Naive thymus-derived CD4-positive, alpha-beta T cell (primary cell): ENCODE data around the gene VPS52. TPM values are rescaled to one million over a fixed set of nuclear protein-coding genes. Genes with fewer than 3 reads are reported as not detected.
A peak's percentile ranks its signal among the peaks of the same experiment; 100 is the strongest.

Source experiments
- ATAC-seq: fragments of 150-1000 bp; cut with Tn5 transposase; 2 replicates; pipeline ENCODE4 v1.10.0; 2021; ENCODE audit warnings: mild to moderate bottlenecking, moderate library complexity
- CTCF ChIA-PET: fragments of 350-600 bp; sonication (Branson Sonifier 250); formaldehyde crosslinking; loops from one replicate; lab custom pipeline; 2021; ENCODE audit warnings: antibody characterized with exemption; lab: Charles Lee
- POLR2A ChIA-PET: fragments of 350-600 bp; sonication (Branson Sonifier 250); formaldehyde crosslinking; loops from one replicate; lab custom pipeline; 2021; ENCODE audit warnings: antibody characterized with exemption, inconsistent platforms; lab: Charles Lee
- DNase-seq, 9 donors: peaks; one replicate each; pipeline versions ENCODE4 v3.0.0 to v3.0.0-alpha.2; 2020 to 2022; ENCODE audit warnings: mixed read lengths in 1 of 9
- H3K27ac ChIP-seq: one replicate; pipeline ENCODE4 v1.7.0; 2013; ENCODE audit warnings: mild to moderate bottlenecking, low read depth, low read length, moderate library complexity
- H3K27me3 ChIP-seq, 2 donors: one replicate each; pipeline ENCODE4 v1.7.0; 2013; ENCODE audit warnings: low read length in 2 of 2, mild to moderate bottlenecking in 2 of 2, moderate library complexity in 2 of 2; ENCODE audit not compliant: control insufficient read depth in 2 of 2, insufficient read depth in 2 of 2
- H3K36me3 ChIP-seq, 3 experiments: 1 replicate in 2 of 3; 2 replicates in 1 of 3; pipeline ENCODE4 v1.7.0; 2013; ENCODE audit warnings: low read length in 3 of 3, mild to moderate bottlenecking in 3 of 3, moderate library complexity in 1 of 3; ENCODE audit not compliant: insufficient read depth in 3 of 3, control insufficient read depth in 2 of 3
- H3K4me1 ChIP-seq, 2 donors: one replicate each; pipeline ENCODE4 v1.7.0; 2013; ENCODE audit warnings: low read length in 2 of 2, mild to moderate bottlenecking in 2 of 2, moderate library complexity in 1 of 2; ENCODE audit not compliant: control insufficient read depth in 2 of 2, insufficient read depth in 2 of 2
- H3K4me3 ChIP-seq: 2 replicates; pipeline ENCODE4 v1.7.0; 2013; ENCODE audit warnings: mild to moderate bottlenecking, low read length
- H3K9me3 ChIP-seq, 3 experiments: 1 replicate in 2 of 3; 2 replicates in 1 of 3; pipeline ENCODE4 v1.7.0; 2013; ENCODE audit warnings: low read length in 3 of 3; ENCODE audit not compliant: control insufficient read depth in 2 of 3
- H3K27ac Mint-ChIP-seq, 9 donors: one replicate each; pipeline ENCODE4 v1.8.0; 2020 to 2022; ENCODE audit warnings: mixed read lengths in 9 of 9, mild to moderate bottlenecking in 8 of 9, moderate library complexity in 5 of 9, inconsistent platforms in 2 of 9
- H3K27me3 Mint-ChIP-seq, 5 donors: one replicate each; pipeline ENCODE4 v1.8.0; 2021 to 2022; ENCODE audit warnings: mixed read lengths in 5 of 5, mild to moderate bottlenecking in 1 of 5
- H3K36me3 Mint-ChIP-seq, 5 donors: one replicate each; pipeline ENCODE4 v1.8.0; 2020 to 2022; ENCODE audit warnings: mixed read lengths in 5 of 5, mild to moderate bottlenecking in 3 of 5, inconsistent platforms in 1 of 5
- H3K4me1 Mint-ChIP-seq, 7 donors: one replicate each; pipeline ENCODE4 v1.8.0; 2020 to 2022; ENCODE audit warnings: mixed read lengths in 7 of 7, mild to moderate bottlenecking in 3 of 7, inconsistent platforms in 1 of 7
- H3K4me3 Mint-ChIP-seq, 10 donors: one replicate each; pipeline ENCODE4 v1.8.0; 2020 to 2022; ENCODE audit warnings: mild to moderate bottlenecking in 10 of 10, mixed read lengths in 10 of 10, moderate library complexity in 6 of 10, inconsistent platforms in 2 of 10
- H3K9me3 Mint-ChIP-seq, 11 donors: one replicate each; pipeline ENCODE4 v1.8.0; 2020 to 2022; ENCODE audit warnings: mixed read lengths in 11 of 11, mild to moderate bottlenecking in 4 of 11, inconsistent platforms in 1 of 11, moderate library complexity in 1 of 11
- intact Hi-C, 2 donors: fragments of 100-400 bp; cut with micrococcal nuclease; formaldehyde crosslinking; loops; one replicate each; pipeline ENCODE4 v1.15.1; 2023
- polyA plus RNA-seq, 2 donors: library from polyadenylated mRNA; unstranded; fragments of 300-500 nt; fragmentation: Illumina TruSeq; gene quantifications; one replicate each; pipeline ENCODE4 v1.2.3, GENCODE V29; 2021
- total RNA-seq, 6 experiments: library from RNA in 5 of 6; stranded (reverse) in 5 of 6; gene quantifications; 1 replicate in 5 of 6; 2 replicates in 1 of 6; pipeline ENCODE4 v1.2.3 and lab custom pipeline; 2021 to 2026

Gene VPS52
- total and polyA plus RNA-seq, 7 experiments from 2014 or later: 15.5 to 110 (median 81.1) TPM

GRCh38 chr6:33273924-33274902 lies 2.5 kb upstream of the VPS52 start:
- Mint-ChIP-seq H3K4me3 (peak overlapping the region; percentile 23 to 100 (median 95)), H3K4me1 (peaks cover 44 to 91% (median 73%) of the 10 kb centered on the region in 7 donors), H3K27me3 (peaks cover 0 to 3% (median 0%) of the 10 kb centered on the region in 5 donors), H3K27ac (peak overlapping the region; percentile 1 to 100 (median 72)), H3K36me3 (peaks cover 0 to 39% (median 9%) of the 10 kb centered on the region in 5 donors), H3K9me3 (peaks cover 0 to 5% (median 0%) of the 10 kb centered on the region in 11 donors)
- no peak for ATAC-seq
- Histone ChIP-seq H3K4me3 (no peak overlapping the region), H3K9me3 (no peaks in the 10 kb centered on the region), H3K27me3 (no peaks in the 10 kb centered on the region), H3K27ac (peak overlapping the region; percentile 91), H3K36me3 (peaks cover 0 to 43% (median 5%) of the 10 kb centered on the region in 3 experiments), H3K4me1 (peaks cover 52 to 59% of the 10 kb centered on the region in 2 donors)
- DNase-seq: no peak
- CTCF ChIA-PET: no interaction called here
- intact Hi-C loops: loop anchor here (2.0 to 10.0 kb wide), 4 partner anchors 298 to 1097 kb away; partner anchors contain the start of genes AGPAT1 (in 1 of the 2), GPSM3 (in 1 of the 2) and PBX2 (in 1 of the 2)
- POLR2A ChIA-PET: interaction anchor here (0.6 to 7.7 kb wide), 5 partner anchors 9 to 382 kb away, joined by 3 to 123 read pairs (median 33); partner anchors contain the start of genes PFDN6, RGL2, TAPBP and WDR46

- Mint-ChIP-seq H3K9me3 (peaks cover 0 to 5% (median 0%) of the 10 kb centered on the region in 11 donors), H3K27me3 (peaks cover 0 to 3% (median 0%) of the 10 kb centered on the region in 5 donors), H3K4me3 (peak overlapping the region; percentile 87 to 100 (median 98)), H3K4me1 (peaks cover 36 to 89% (median 70%) of the 10 kb centered on the region in 7 donors), H3K36me3 (peaks cover 0 to 43% (median 16%) of the 10 kb centered on the region in 5 donors), H3K27ac (peak overlapping the region; percentile 95 to 100 (median 99))
- POLR2A ChIA-PET: interaction anchor here (0.5 to 5.6 kb wide), 8 partner anchors 9 to 157 kb away, joined by 3 to 101 read pairs (median 20); partner anchors contain the start of genes PFDN6, RGL2, TAPBP and WDR46
- peak overlapping the region; percentile 91 for H3K27ac ChIP-seq
- H3K27me3 ChIP-seq: no peaks in the 10 kb centered on the region
- CTCF ChIA-PET: no interaction called here
- ATAC-seq: no peak
- H3K36me3 ChIP-seq: peaks cover 3 to 43% (median 5%) of the 10 kb centered on the region in 3 experiments
- peak overlapping the region; percentile 93 for H3K4me3 ChIP-seq
- no peak for DNase-seq
- intact Hi-C loops: loop anchor here (2.0 to 10.0 kb wide), 4 partner anchors 299 to 1097 kb away; partner anchors contain the start of genes AGPAT1 (in 1 of the 2), GPSM3 (in 1 of the 2) and PBX2 (in 1 of the 2)
- H3K9me3 ChIP-seq: no peaks in the 10 kb centered on the region
- H3K4me1 ChIP-seq: peaks cover 48 to 52% of the 10 kb centered on the region in 2 donors
Observed at GRCh38 chr6:33273129-33273923, 1.6 kb upstream of the VPS52 start.

GRCh38 chr6:33272275-33273128 lies 826 bp upstream of the VPS52 start:
- Mint-ChIP-seq H3K9me3 (peaks cover 0 to 5% (median 0%) of the 10 kb centered on the region in 11 donors), H3K27me3 (peaks cover 0 to 3% (median 0%) of the 10 kb centered on the region in 5 donors), H3K36me3 (peaks cover 5 to 48% (median 23%) of the 10 kb centered on the region in 5 donors), H3K27ac (peak overlapping the region; percentile 95 to 100 (median 99)), H3K4me3 (peak overlapping the region; percentile 87 to 100 (median 98)), H3K4me1 (peaks cover 36 to 87% (median 70%) of the 10 kb centered on the region in 7 donors)
- H3K27ac ChIP-seq: peak overlapping the region; percentile 91
- no peaks in the 10 kb centered on the region for H3K27me3 ChIP-seq
- ChIA-PET POLR2A (interaction anchor here (0.5 to 5.6 kb wide), 30 partner anchors 9 to 1690 kb away, joined by 3 to 101 read pairs (median 8); partner anchors contain the start of genes BRD2, CUTA, LTB and PFDN6), CTCF (interaction anchor here (0.7 to 2.2 kb wide), 5 partner anchors 9 to 339 kb away, joined by 3 to 11 read pairs (median 4); partner anchors contain the start of genes PFDN6, RGL2 and WDR46)
- intact Hi-C loops: loop anchor here (1.0 to 10.0 kb wide), 5 partner anchors 42 to 1096 kb away; partner anchors contain the start of genes AGPAT1 (in 1 of the 2), GPSM3 (in 1 of the 2), PBX2 (in 1 of the 2) and TAPBP (in 1 of the 2)
- peaks cover 11 to 49% (median 13%) of the 10 kb centered on the region in 3 experiments for H3K36me3 ChIP-seq
- DNase-seq (peak in 1 of 9 donors; percentile 40), ATAC-seq (peak; percentile 1)
- no peaks in the 10 kb centered on the region for H3K9me3 ChIP-seq
- peak overlapping the region; percentile 93 for H3K4me3 ChIP-seq
- peaks cover 41 to 45% of the 10 kb centered on the region in 2 donors for H3K4me1 ChIP-seq

GRCh38 chr6:33271117-33271467 lies 584 bp downstream of the VPS52 start:
- H3K4me3 ChIP-seq: peak overlapping the region; percentile 93
- no peaks in the 10 kb centered on the region for H3K9me3 ChIP-seq
- no peak for DNase-seq
- H3K27ac ChIP-seq: peak overlapping the region; percentile 91
- Mint-ChIP-seq H3K9me3 (peaks cover 0 to 5% (median 0%) of the 10 kb centered on the region in 11 donors), H3K27me3 (peaks cover 0 to 3% (median 0%) of the 10 kb centered on the region in 5 donors), H3K4me1 (peaks cover 36 to 75% (median 60%) of the 10 kb centered on the region in 7 donors), H3K36me3 (peaks cover 5 to 50% (median 28%) of the 10 kb centered on the region in 5 donors), H3K4me3 (peak overlapping the region; percentile 87 to 100 (median 98)), H3K27ac (peak overlapping the region; percentile 95 to 100 (median 99))
- POLR2A ChIA-PET: interaction anchor here (0.6 to 5.6 kb wide), 33 partner anchors 8 to 1689 kb away, joined by 3 to 101 read pairs (median 8); partner anchors contain the start of genes BRD2, CUTA, HSD17B8 and LTB
- H3K36me3 ChIP-seq: peaks cover 17 to 57% (median 25%) of the 10 kb centered on the region in 3 experiments
- CTCF ChIA-PET: interaction anchor here (1.0 to 3.6 kb wide), 7 partner anchors 18 to 337 kb away, joined by 3 to 24 read pairs (median 10); partner anchors contain the start of genes PFDN6, RGL2 and WDR46
- H3K27me3 ChIP-seq: no peaks in the 10 kb centered on the region
- intact Hi-C loops: loop anchor here (1.0 to 10.0 kb wide), 14 partner anchors 18 to 1076 kb away; partner anchors contain the start of genes KIFC1 (in 2 of the 2), PFDN6 (in 2 of the 2), RXRB (in 2 of the 2) and SLC39A7 (in 2 of the 2)
- ATAC-seq: peak; percentile 50
- H3K4me1 ChIP-seq: peaks cover 38 to 41% of the 10 kb centered on the region in 2 donors

- H3K27me3 Mint-ChIP-seq: no peaks in the 10 kb centered on the region
- peaks cover 12 to 57% (median 40%) of the 10 kb centered on the region in 5 donors for H3K36me3 Mint-ChIP-seq
- Histone ChIP-seq H3K36me3 (peaks cover 21 to 93% (median 25%) of the 10 kb centered on the region in 3 experiments), H3K27me3 (no peaks in the 10 kb centered on the region), H3K9me3 (no peaks in the 10 kb centered on the region), H3K4me3 (no peak overlapping the region), H3K27ac (no peak overlapping the region), H3K4me1 (no peaks in the 10 kb centered on the region)
- H3K4me3 Mint-ChIP-seq: no peak overlapping the region
- intact Hi-C loops: no loop called here
- ATAC-seq: no peak
- no peaks in the 10 kb centered on the region for H3K9me3 Mint-ChIP-seq
- H3K4me1 Mint-ChIP-seq: peaks cover 0 to 22% (median 8%) of the 10 kb centered on the region in 7 donors
- ChIA-PET POLR2A (interaction anchor here (2.7 kb wide), 1 partner anchor 8 kb away, joined by 13 read pairs; the partner anchor contains the start of genes RPS18 and VPS52), CTCF (interaction anchor here (1.9 kb wide), 1 partner anchor 15 kb away, joined by 8 read pairs; no protein-coding TSS in a partner anchor)
- DNase-seq: no peak
- H3K27ac Mint-ChIP-seq: peak overlapping the region in 2 of 9 donors; percentile 25 to 41
Observed at GRCh38 chr6:33264015-33264414, 7.7 kb downstream of the VPS52 start.
